K562 (cell line): ENCODE results near the gene APPL2. TPM values are rescaled to one million over a fixed set of nuclear protein-coding genes. Genes with fewer than 3 reads are reported as not detected.

Source experiments
- C11orf30 ChIP-seq: fragments of 450-650 bp; IDR thresholded peaks from 2 replicates; pipeline ENCODE4 v1.6.1; 2016; ENCODE audit warnings: low read depth, mild to moderate bottlenecking
- CCAR2 ChIP-seq: fragments of 200-400 bp; formaldehyde crosslinking; IDR thresholded peaks from 2 replicates; pipeline ENCODE4 v1.6.1; 2017; ENCODE audit warnings: mild to moderate bottlenecking, low read depth, low read length
- FOXP1 ChIP-seq: sonication (generic); formaldehyde crosslinking; IDR thresholded peaks from 2 replicates; pipeline ENCODE4 v1.8.0; 2022; ENCODE audit warnings: mild to moderate bottlenecking, missing genetic modification reagents
- HCFC1 ChIP-seq: IDR thresholded peaks from 2 replicates; pipeline ENCODE4 v1.6.1; 2012; ENCODE audit warnings: low read depth, low read length, improper control_type of control experiment
- HOXB6 ChIP-seq: fragments of 250-450 bp; sonication (Bioruptor Pico); IDR thresholded peaks from 2 replicates; pipeline ENCODE4 v1.5.1; 2022; ENCODE audit warnings: mild to moderate bottlenecking, borderline replicate concordance
- MCM3 ChIP-seq: fragments of 450-650 bp; IDR thresholded peaks from 2 replicates; pipeline ENCODE4 v1.6.1; 2016
- MCM5 ChIP-seq: fragments of 450-650 bp; IDR thresholded peaks from 2 replicates; pipeline ENCODE4 v1.6.1; 2016; ENCODE audit warnings: low read depth
- MCM7 ChIP-seq, 2 experiments: fragments of 450-650 bp; IDR thresholded peaks; 2 replicates each; pipeline ENCODE4 v1.6.1; 2016 to 2018
- PHF21A ChIP-seq: fragments of 450-650 bp; IDR thresholded peaks from 2 replicates; pipeline ENCODE4 v1.6.1; 2017; ENCODE audit warnings: low read depth, borderline replicate concordance
- SMARCA5 ChIP-seq: fragments of 450-650 bp; IDR thresholded peaks from 2 replicates; pipeline ENCODE4 v1.6.1; 2016
- TOE1 ChIP-seq, 2 experiments: fragments of 450-650 bp in 1 of 2; sonication (generic) in 1 of 2; formaldehyde crosslinking in 1 of 2; IDR thresholded peaks; 2 replicates each; pipeline versions ENCODE4 v1.7.1 to v1.8.0; 2016 to 2022; ENCODE audit warnings: borderline replicate concordance in 2 of 2, mild to moderate bottlenecking in 2 of 2, antibody characterized with exemption in 1 of 2, inconsistent platforms in 1 of 2, low read depth in 1 of 2, missing genetic modification reagents in 1 of 2, moderate library complexity in 1 of 2
- ZSCAN29 ChIP-seq: fragments of 450-650 bp; IDR thresholded peaks from 2 replicates; pipeline ENCODE4 v1.6.1; 2017
- polyA plus RNA-seq, 8 experiments: library from polyadenylated mRNA; depleted of rRNA in 4 of 8; stranded (reverse) in 5 of 8; unstranded in 3 of 8; fragments of >200 nt; fragmentation: Nextera tagmentation in 2 of 8; fragmentation: Illumina TruSeq in 1 of 8; extraction: Ambion mirVana in 2 of 8; extraction: Trizol in 1 of 8; gene quantifications; 2 replicates each; pipeline versions ENCODE4 v1.2.1 to v1.2.3, GENCODE V29; 2011 to 2014; ENCODE audit warnings: inconsistent platforms in 1 of 8, missing spikeins in 1 of 8
- total RNA-seq, 7 experiments: library from RNA; depleted of rRNA in 6 of 7; stranded (reverse); fragments of >200 nt in 6 of 7; fragmentation: Illumina TruSeq in 2 of 7; extraction: Trizol in 2 of 7; gene quantifications; 2 replicates each; pipeline versions ENCODE4 v1.2.1 to v1.2.3, GENCODE V29; 2011 to 2021; ENCODE audit warnings: low replicate concordance in 1 of 7
- TF ChIP-seq, protein P1 (sequence below): fragments of 250-450 bp; sonication (Bioruptor Pico); IDR thresholded peaks from 2 replicates; pipeline ENCODE4 v1.5.0; 2021; ENCODE audit warnings: mild to moderate bottlenecking, moderate library complexity
- TF ChIP-seq, protein P2 (sequence below): fragments of 250-450 bp; sonication (Bioruptor Pico); IDR thresholded peaks from 2 replicates; pipeline ENCODE4 v1.5.0; 2020; ENCODE audit warnings: mild to moderate bottlenecking
- TF ChIP-seq, protein P3 (sequence below): sonication (generic); formaldehyde crosslinking; IDR thresholded peaks from 2 replicates; pipeline ENCODE4 v1.8.1; 2022; ENCODE audit warnings: missing genetic modification reagents
- TF ChIP-seq, protein P4 (sequence below): fragments of 250-450 bp; sonication (Bioruptor Pico); IDR thresholded peaks from 2 replicates; pipeline ENCODE4 v1.4.0; 2020; ENCODE audit warnings: borderline replicate concordance
- TF ChIP-seq, protein P5 (sequence below): fragments of 250-450 bp; sonication (Bioruptor Pico); IDR thresholded peaks from 2 replicates; pipeline ENCODE4 v1.8.0; 2022; ENCODE audit warnings: moderate library complexity, mild to moderate bottlenecking, inconsistent platforms
- TF ChIP-seq, protein P6 (sequence below): fragments of 250-450 bp; sonication (Bioruptor Pico); IDR thresholded peaks from 2 replicates; pipeline ENCODE4 v1.5.0; 2020; ENCODE audit warnings: mild to moderate bottlenecking, borderline replicate concordance

The APPL2 gene
- total and polyA plus RNA-seq, 9 of the 15 experiments (the other 6 are each of a cell fraction or from before 2014, with no cell fraction given): 2.1 to 14.4 (median 8.2) TPM

DNA sequence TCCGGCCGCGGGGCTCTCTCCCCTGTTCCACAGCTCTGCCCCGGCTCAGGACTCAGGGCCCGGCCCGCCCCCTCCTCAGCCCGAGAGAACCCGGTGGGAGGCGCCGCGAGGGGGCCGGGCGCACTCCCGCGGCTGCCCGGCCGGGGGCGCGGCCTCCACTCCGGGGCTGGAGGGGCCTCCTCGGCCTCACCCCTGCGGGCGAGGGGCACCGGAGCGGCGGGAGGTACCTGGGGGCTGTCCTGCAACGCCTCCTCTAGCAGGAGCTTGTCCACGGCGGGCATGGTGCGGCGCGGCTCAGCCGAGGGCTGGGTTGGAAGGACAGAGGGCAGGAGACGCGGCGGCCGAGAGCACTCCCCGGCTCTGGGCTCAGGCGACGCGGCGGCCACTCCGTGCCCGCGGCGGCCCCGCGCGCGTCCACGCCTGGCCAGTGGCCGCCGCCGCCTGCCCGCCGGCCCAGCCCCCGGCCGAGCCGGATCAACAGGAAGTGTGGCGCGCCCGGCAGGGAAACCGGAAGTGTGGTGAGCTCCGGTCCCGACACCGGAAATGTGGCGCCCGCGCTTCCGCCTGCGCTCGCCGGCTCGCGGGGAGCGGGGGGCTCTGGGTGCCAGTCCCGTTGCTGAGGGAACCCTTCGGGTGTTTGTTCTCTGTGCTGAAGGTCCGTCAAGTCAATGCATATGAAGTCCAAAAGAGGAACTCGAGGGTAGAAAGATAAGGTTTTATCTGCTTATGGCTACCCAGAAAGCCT lies at the start of gene APPL2 (continued):
- TF ChIP-seq FOXP1 (CRISPR knock-in tag): no peak
- no peak for TF ChIP-seq TOE1 (IDR thresholded peaks at IDR 0.05; ENCODE audit: borderline replicate concordance)
- TF ChIP-seq TOE1 (CRISPR knock-in tag; IDR thresholded peaks at IDR 0.05; ENCODE audit: borderline replicate concordance, low read depth): no peak
- TF ChIP-seq, protein P1, sequence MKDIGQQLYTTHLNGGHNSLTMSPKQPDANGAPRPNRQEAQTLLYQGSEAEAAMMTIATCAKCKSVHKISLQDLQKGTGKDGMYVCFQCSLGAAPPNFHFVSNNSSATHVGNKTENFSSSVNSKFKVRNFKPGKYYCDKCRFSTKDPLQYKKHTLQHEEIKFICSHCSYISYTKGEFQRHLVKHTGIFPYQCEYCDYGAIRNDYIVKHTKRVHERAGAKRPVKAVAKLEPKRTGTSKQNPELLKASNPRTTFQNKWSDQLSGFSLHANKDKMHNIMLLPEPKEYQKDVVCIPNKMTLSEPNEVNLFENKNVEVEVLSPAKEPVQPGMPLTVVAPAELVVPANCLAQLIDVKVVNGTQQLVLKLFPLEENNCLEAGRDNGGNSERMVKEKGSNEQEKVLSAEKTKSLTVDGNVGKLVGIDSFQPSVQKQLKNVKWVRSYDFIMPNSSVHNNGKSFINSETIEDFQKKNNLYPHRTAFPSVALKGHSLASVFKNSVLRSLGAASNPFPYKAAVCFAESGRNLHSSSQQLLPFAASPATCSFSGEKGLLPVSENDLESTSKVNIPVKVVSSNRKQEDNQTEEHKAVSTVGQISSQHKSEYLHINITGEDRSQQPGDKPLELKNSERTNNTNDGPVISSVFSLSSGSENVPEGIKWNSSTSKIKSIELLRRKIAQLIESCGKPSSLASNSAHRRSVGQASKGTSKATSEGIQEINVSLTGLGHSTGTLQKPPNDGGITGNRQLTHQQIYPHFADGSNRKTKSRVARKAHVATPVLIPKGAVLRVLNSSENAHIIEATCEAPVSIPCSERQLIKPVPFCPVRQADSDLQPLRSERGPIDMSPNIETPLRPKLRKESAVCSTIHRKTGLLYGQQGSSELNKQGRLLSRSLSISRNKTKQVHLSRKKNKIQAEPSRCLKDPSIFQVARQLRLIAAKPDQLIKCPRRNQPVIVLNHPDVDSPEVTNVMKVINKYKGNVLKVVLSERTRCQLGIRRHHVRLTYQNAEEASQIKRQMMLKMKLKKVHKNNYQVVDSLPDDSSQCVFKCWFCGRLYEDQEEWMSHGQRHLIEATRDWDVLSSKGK (CRISPR knock-in tag): no peak
- TF ChIP-seq HCFC1: peak; percentile 86
- TF ChIP-seq, protein P2, sequence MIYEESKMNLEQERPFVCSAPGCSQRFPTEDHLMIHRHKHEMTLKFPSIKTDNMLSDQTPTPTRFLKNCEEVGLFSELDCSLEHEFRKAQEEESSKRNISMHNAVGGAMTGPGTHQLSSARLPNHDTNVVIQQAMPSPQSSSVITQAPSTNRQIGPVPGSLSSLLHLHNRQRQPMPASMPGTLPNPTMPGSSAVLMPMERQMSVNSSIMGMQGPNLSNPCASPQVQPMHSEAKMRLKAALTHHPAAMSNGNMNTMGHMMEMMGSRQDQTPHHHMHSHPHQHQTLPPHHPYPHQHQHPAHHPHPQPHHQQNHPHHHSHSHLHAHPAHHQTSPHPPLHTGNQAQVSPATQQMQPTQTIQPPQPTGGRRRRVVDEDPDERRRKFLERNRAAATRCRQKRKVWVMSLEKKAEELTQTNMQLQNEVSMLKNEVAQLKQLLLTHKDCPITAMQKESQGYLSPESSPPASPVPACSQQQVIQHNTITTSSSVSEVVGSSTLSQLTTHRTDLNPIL: no peak
- TF ChIP-seq MCM5: no peak
- TF ChIP-seq C11orf30: no peak
- TF ChIP-seq, protein P3, sequence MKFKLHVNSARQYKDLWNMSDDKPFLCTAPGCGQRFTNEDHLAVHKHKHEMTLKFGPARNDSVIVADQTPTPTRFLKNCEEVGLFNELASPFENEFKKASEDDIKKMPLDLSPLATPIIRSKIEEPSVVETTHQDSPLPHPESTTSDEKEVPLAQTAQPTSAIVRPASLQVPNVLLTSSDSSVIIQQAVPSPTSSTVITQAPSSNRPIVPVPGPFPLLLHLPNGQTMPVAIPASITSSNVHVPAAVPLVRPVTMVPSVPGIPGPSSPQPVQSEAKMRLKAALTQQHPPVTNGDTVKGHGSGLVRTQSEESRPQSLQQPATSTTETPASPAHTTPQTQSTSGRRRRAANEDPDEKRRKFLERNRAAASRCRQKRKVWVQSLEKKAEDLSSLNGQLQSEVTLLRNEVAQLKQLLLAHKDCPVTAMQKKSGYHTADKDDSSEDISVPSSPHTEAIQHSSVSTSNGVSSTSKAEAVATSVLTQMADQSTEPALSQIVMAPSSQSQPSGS: no peak
- TF ChIP-seq, protein P4, sequence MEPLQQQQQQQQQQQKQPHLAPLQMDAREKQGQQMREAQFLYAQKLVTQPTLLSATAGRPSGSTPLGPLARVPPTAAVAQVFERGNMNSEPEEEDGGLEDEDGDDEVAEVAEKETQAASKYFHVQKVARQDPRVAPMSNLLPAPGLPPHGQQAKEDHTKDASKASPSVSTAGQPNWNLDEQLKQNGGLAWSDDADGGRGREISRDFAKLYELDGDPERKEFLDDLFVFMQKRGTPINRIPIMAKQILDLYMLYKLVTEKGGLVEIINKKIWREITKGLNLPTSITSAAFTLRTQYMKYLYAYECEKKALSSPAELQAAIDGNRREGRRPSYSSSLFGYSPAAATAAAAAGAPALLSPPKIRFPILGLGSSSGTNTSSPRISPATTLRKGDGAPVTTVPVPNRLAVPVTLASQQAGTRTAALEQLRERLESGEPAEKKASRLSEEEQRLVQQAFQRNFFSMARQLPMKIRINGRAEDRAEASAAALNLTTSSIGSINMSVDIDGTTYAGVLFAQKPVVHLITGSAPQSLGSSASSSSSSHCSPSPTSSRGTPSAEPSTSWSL (CRISPR knock-in tag): no peak
- 0 out of 2 replicates have a peak, but pooled peaks have one; percentile 24 for TF ChIP-seq PHF21A
- TF ChIP-seq, protein P5, sequence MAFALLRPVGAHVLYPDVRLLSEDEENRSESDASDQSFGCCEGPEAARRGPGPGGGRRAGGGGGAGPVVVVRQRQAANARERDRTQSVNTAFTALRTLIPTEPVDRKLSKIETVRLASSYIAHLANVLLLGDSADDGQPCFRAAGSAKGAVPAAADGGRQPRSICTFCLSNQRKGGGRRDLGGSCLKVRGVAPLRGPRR (CRISPR knock-in tag): no peak
- no peak for TF ChIP-seq MCM7 (IDR thresholded peaks at IDR 0.05)
- TF ChIP-seq, protein P6, sequence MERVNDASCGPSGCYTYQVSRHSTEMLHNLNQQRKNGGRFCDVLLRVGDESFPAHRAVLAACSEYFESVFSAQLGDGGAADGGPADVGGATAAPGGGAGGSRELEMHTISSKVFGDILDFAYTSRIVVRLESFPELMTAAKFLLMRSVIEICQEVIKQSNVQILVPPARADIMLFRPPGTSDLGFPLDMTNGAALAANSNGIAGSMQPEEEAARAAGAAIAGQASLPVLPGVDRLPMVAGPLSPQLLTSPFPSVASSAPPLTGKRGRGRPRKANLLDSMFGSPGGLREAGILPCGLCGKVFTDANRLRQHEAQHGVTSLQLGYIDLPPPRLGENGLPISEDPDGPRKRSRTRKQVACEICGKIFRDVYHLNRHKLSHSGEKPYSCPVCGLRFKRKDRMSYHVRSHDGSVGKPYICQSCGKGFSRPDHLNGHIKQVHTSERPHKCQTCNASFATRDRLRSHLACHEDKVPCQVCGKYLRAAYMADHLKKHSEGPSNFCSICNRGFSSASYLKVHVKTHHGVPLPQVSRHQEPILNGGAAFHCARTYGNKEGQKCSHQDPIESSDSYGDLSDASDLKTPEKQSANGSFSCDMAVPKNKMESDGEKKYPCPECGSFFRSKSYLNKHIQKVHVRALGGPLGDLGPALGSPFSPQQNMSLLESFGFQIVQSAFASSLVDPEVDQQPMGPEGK (CRISPR knock-in tag): no peak
- TF ChIP-seq MCM3: no peak
- no peak for TF ChIP-seq ZSCAN29
- no peak for TF ChIP-seq SMARCA5
- TF ChIP-seq CCAR2: no peak
- TF ChIP-seq HOXB6 (CRISPR knock-in tag): no peak
